Midbrain (tissue), 1 donor: Measurements from ENCODE around the gene B4GALT3.

Experiments
- DNase-seq: peaks from one replicate; lab custom pipeline; 2025; lab: John Stamatoyannopoulos, UW

B4GALT3 gene

DNA sequence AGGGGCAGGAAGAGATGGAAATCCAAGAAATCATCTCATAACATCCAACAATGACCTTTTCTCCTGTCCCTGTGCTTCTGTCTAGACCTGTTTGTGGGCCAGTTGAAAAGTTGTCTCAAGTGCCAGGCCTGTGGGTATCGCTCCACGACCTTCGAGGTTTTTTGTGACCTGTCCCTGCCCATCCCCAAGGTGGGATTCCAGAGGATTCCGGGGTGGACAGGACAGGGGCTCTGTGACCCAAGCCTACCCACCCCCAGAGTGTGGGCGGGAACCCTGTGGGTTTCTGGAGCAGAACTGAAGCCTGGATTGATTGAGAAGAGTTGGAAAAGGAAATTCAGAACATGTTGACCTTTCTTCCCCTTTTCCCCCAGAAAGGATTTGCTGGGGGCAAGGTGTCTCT is 13.5 kb downstream of the B4GALT3 start:
- DNase-seq: no peak

- DNase-seq: no peak
Measured at GRCh38 chr1:161162806-161163205, 14.5 kb downstream of the B4GALT3 start.

GRCh38 chr1:161162052-161162451 is 15.3 kb downstream of the B4GALT3 start:
- no peak for DNase-seq

- DNase-seq: no peak
Measured at GRCh38 chr1:161161652-161162051, 15.7 kb downstream of the B4GALT3 start.

- no peak for DNase-seq
Measured at GRCh38 chr1:161160671-161161145, 16.6 kb downstream of the B4GALT3 start.

DNA sequence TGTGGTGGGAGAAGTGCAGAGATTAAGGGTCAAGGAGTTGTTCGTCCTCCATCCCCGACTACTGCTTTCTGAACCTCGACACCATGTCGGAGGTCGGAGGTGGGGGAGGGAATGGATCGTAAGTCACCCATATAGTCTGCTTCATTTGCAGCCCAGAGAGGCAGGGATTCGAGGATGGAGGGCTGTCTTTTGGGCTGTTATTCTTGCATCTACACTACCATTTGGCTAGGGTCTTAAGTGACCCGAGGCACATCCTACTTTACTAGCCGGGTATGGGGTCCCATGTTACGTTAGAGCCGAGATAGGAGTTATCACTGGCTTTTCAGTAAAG is 17.4 kb downstream of the B4GALT3 start:
- peak; percentile 51 for DNase-seq

GRCh38 chr1:161159087-161159912 is 18.0 kb downstream of the B4GALT3 start, which contains the start of gene USP21:
Gene USP21 (plus strand): TSS chr1:161159500. CDS start chr1:161160641, 1,141 bp downstream.
- peak; percentile 97 for DNase-seq

- DNase-seq: no peak
Measured at GRCh38 chr1:161158316-161159010, 18.8 kb downstream of the B4GALT3 start.

DNA sequence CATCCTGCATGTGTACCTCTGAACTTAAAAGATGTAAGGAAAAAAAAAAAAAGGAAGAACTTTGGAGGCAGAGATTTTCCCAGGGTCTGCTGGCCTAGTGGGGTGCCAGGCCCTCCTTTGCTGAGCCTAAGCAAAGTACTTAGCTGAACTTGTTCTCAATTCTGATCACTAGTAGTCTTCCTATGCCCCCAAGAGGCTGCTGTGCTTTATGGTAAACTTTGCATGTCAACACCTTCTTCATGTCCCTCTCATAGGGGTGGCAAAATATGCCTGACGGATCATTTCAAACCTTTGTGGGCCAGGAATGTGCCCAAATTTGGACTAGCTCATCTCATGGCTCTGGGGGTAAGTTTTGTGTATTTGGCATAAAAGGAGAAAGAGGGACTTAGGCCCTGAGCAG is 19.4 kb downstream of the B4GALT3 start:
- DNase-seq: no peak

DNA sequence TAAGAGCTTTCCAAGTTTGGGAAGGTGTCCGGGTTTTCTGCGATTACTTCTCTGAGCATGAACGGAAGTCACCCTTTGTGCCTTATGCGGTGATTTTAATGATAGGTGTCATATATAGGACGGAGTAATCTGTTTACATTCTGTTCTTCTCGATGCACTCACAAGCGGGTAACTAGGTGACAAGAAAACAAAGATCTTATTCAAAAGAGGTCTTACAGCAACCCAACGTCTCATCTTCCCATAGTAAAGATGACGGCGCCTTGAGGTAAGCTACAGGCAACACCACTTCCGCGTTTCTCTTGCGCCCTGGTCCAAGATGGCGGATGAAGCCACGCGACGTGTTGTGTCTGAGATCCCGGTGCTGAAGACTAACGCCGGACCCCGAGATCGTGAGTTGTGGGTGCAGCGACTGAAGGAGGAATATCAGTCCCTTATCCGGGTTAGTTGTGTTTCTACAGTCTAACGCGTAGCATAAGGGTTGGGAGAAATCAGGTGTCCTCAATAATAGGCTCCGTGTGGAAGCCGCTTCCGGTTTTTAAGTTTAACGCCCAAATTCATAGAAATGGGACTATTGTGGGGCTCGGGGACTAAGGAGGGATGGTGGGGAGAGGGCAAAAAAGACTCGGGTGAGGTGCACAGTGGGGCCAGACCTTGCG is 23.5 kb downstream of the B4GALT3 start, which contains the start of gene UFC1:
TSS of gene UFC1 (plus strand) at position 297 of the 656 bp plus-strand sequence. CDS start at position 317, 20 bp downstream.
- peak; percentile 88 for DNase-seq

DNA sequence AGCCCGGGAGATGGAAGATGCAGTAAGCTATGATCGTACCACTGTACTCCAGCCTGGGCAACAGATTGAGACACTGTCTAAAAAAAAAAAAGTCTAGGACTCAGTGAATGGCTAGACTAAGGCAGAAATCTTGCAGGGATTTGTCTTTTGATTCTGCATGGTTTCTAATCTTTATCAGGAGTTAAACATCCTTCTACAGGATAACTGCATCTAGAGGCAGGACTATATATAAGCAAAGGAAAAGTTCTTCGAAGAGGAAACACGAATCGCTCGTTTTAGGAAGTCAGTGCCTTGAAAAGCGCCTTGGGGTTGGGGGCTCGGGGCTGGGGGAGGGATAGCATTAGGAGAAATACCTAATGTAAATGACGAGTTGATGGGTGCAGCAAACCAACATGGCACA is 24.1 kb downstream of the B4GALT3 start:
- no peak for DNase-seq

DNA sequence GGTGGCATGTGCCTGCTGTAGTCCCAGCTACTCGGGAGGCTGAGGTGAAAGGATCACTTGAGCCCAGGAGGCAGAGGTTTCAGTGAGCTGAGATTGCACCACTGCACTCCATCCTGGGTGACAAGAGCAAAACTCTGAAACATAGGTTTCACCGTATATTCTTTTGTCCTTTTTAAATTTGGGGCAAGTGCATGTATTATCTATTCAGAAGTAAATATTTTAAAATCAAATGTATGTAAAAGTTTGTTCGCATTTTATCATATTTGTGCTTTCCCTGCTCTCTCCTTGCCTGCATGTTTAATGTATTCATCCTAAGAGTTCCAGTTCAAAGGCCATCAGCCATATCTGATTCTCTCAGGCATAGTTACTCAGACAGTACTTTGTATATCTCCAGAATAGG is 31.5 kb downstream of the B4GALT3 start:
- no peak for DNase-seq

DNA sequence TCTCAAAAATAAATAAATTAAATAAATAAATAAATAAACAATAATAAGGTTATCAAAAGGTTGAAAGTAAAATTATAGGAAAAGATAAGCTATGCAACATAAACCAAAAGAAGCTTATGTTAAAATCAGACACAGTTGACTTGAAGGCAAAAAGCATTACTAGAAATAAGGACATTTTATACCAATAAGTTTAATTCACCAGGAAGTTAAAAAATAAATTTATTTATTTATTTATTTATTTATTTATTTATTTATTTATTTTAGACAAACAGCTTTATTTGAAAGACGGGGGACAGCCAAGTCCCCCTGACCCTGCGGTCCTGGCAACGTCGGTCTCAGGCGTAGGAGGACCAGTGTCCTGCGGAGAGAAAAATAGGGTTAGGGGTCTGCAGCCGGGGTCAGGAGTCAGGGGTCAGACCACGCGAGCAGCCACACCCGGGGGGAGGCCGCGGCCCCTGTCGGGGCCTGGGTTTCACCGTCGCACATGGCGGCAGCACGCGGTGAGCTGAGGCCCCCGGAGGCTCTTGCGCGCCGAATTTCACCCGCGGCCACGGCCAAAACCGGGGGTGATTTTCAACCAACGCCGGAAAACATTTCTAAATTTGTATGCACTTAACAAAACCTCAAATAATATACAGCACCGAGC is 36.4 kb downstream of the B4GALT3 start:
- no peak for DNase-seq

DNA sequence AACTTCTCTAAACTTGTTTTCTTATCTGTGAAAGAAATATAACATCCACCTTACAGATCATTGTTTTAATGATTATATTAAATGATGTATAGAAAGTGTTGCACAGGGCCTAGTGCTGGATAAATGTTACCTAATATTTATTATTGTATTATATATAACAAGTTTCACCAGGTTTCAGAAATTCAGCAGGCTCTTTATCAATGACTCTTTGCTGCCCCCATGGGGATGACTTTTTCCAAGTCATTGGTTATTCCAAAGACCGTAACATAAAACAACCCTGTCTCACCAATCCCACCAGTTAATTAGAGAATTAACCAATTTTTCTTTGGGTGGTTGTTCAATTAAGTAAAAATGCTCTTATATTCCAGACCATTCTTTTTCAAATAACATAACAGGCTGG is 37.5 kb downstream of the B4GALT3 start:
- peak; percentile 27 for DNase-seq

GRCh38 chr1:161138431-161138830 is 38.9 kb downstream of the B4GALT3 start:
- no peak for DNase-seq

- DNase-seq: no peak
Measured at GRCh38 chr1:161137881-161138280, 39.4 kb downstream of the B4GALT3 start.

DNA sequence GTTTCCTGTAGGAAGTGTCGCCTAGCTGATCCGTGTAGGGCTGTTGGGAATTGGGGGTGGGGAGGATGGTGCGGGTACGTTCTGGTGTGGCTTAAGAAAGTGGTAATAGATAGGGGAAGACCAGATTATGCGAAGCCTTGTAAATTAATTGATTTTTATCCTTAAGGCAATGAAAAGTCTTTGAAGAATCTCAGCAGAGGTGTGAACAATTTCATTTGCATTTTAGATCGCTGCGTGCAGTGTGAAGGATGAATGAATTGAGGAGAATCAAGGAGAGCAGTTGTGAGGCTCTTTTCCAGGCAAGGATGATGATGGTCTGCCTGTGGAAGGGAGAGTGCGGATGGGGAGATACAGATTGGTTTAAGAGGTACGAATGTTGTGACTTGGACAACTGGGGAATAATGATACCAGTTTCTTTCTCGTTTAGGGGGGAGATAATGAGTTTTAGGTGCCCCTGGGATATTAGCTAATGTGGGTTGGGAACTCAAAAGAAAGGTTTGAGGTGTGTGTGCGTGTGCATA is 44.0 kb downstream of the B4GALT3 start:
- no peak for DNase-seq

GRCh38 chr1:161132410-161133219 is 44.7 kb downstream of the B4GALT3 start, which contains the start of gene DEDD:
Gene DEDD (minus strand): TSS chr1:161132667. CDS start chr1:161124462, 8,205 bp downstream.
- peak; percentile 95 for DNase-seq

DNA sequence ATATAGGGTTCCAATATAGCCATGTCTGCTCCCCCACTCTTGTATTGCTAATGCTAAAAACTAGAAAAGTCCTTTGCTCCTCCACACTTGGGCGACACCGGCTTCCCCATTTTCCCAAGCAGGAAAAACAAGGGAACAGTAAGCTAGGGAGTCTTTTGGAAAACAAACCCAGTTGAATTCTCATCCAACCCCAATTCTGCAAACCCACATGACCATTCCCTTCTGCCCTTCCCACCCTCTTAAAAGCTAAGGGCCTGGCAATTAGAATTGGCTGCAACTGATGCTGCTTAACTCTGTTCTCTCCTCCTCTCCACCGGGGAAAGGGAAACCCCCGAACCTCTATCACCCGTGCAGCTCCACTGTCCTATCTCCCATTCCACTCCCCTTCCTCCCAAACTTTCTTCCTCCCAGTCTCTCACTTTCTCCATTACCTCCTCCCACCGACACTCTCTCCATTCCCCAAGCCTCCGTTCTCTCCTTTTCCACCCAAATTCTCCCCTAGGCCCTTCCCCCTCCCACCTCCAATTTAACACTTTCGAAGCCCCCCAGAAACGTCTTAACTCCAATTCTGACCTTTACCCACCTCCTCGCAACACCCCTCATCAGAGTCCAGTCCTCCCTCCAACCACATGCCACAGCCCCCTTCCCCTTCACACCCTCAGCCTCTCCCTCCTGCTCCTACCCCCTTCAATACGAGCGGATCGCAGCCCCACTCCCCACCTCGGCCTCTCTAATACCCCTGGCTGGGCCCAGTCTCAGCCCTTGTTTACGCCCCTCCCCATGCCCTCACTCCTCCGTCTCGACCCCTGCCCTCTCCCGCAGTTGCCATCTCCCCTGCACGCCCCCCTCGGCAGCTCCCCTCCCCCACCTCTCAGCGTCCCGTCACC is 45.5 kb downstream of the B4GALT3 start:
- peak; percentile 24 for DNase-seq

- no peak for DNase-seq
Measured at GRCh38 chr1:161130266-161130665, 47.0 kb downstream of the B4GALT3 start.
